Upper lobe of left lung (tissue), 6 donors: Measurements from ENCODE around the gene KLK6. TPM values are rescaled to one million over a fixed set of nuclear protein-coding genes. Genes with fewer than 3 reads are reported as not detected.

Source experiments
- ATAC-seq, 2 donors: fragments of 200-7000 bp; cut with Tn5 transposase; one replicate each; pipeline ENCODE4 v1.9.1; 2022; ENCODE audit warnings: mild to moderate bottlenecking in 2 of 2, moderate library complexity in 2 of 2; ENCODE audit not compliant: low FRiP score in 2 of 2
- DNase-seq, 2 donors: peaks; one replicate each; pipeline ENCODE4 v3.0.0-alpha.2; 2019 to 2020
- H3K27ac ChIP-seq, 4 donors: fragments of 200-600 bp; sonication (generic); one replicate each; pipeline ENCODE4 v1.5.1; 2016 to 2019
- H3K27me3 ChIP-seq, 4 donors: fragments of 200-600 bp; sonication (generic); one replicate each; pipeline ENCODE4 v1.5.1; 2017 to 2019
- H3K36me3 ChIP-seq, 4 donors: fragments of 200-600 bp; sonication (generic); one replicate each; pipeline ENCODE4 v1.5.1; 2016 to 2019
- H3K4me1 ChIP-seq, 4 donors: fragments of 200-600 bp; sonication (generic); one replicate each; pipeline ENCODE4 v1.5.1; 2018 to 2019
- H3K4me3 ChIP-seq, 4 donors: fragments of 200-600 bp; sonication (generic); one replicate each; pipeline ENCODE4 v1.5.1; 2017 to 2019; ENCODE audit warnings: mild to moderate bottlenecking in 2 of 4, moderate library complexity in 1 of 4
- H3K9me3 ChIP-seq, 4 donors: fragments of 200-600 bp; sonication (generic); one replicate each; pipeline ENCODE4 v1.5.1; 2018 to 2019
- CTCF ChIP-seq, 6 experiments: fragments of 450-650 bp in 4 of 6; fragments of 200-600 bp in 2 of 6; sonication (generic) in 2 of 6; IDR thresholded peaks; one replicate each; pipeline ENCODE4 v1.5.1; 2016 to 2019; ENCODE audit warnings: antibody characterized with exemption in 6 of 6
- EP300 ChIP-seq, 4 donors: sonication (generic); formaldehyde crosslinking; IDR thresholded peaks; one replicate each; pipeline ENCODE4 v1.5.1; 2017; ENCODE audit warnings: antibody characterized with exemption in 4 of 4, control low read depth in 2 of 4
- POLR2A ChIP-seq, 4 donors: fragments of 450-650 bp; IDR thresholded peaks; one replicate each; pipeline ENCODE4 v1.5.1; 2016 to 2017; ENCODE audit warnings: antibody characterized with exemption in 4 of 4, mild to moderate bottlenecking in 2 of 4
- POLR2AphosphoS5 ChIP-seq, 2 donors: sonication (generic); formaldehyde crosslinking; IDR thresholded peaks; one replicate each; pipeline ENCODE4 v1.5.1; 2017; ENCODE audit warnings: antibody characterized with exemption in 2 of 2
- WGBS, 2 donors: methylation state at CpG; one replicate each; pipeline ENCODE4 v1.1.5; 2017 to 2018; 5-methylcytosine and 5-hydroxymethylcytosine counted together
- total RNA-seq, 6 donors: library from RNA; depleted of rRNA in 4 of 6; stranded (reverse); fragments of >200 nt in 4 of 6; gene quantifications; one replicate each; pipeline versions ENCODE4 v1.1.0 to v1.2.1, GENCODE V29; 2016 to 2021
- donor health status: DM: no; HTN: no; CAD: no; lungs with moderate emphysema.
- donor health status: DM: no; HTN: yes; CAD: no; lungs with severe emphysema.

The KLK6 gene
- total RNA-seq, 6 donors from 2014 or later = not detected

GRCh38 chr19:51007488-51007887, 38.1 kb upstream of the KLK6 start:
- Histone ChIP-seq H3K27ac (no peak overlapping the region), H3K27me3 (peaks cover 0 to 11% (median 2%) of the 10 kb centered on the region in 4 donors), H3K9me3 (no peaks in the 10 kb centered on the region), H3K4me3 (no peak overlapping the region), H3K36me3 (no peaks in the 10 kb centered on the region), H3K4me1 (peaks cover 0 to 4% (median 0%) of the 10 kb centered on the region in 4 donors)
- no peak for TF ChIP-seq POLR2A (IDR thresholded peaks at IDR 0.05)
- no peak for TF ChIP-seq EP300 (IDR thresholded peaks at IDR 0.05)
- no peak for TF ChIP-seq CTCF (IDR thresholded peaks at IDR 0.05)
- TF ChIP-seq POLR2AphosphoS5 (IDR thresholded peaks at IDR 0.05) = no peak
- WGBS, 2 donors = 80 to 86% methylated on average over 3 of the region's 3 CpGs
- no peak for ATAC-seq
- no peak for DNase-seq

GRCh38 chr19:51006406-51006805, 37.0 kb upstream of the KLK6 start:
- DNase-seq = no peak
- H3K4me3 ChIP-seq = no peak overlapping the region
- no peaks in the 10 kb centered on the region for H3K9me3 ChIP-seq
- WGBS, 2 donors = 51 to 63% methylated on average over 8 of the region's 8 CpGs
- no peak overlapping the region for H3K27ac ChIP-seq
- H3K36me3 ChIP-seq = no peaks in the 10 kb centered on the region
- no peak for ATAC-seq
- H3K4me1 ChIP-seq = peaks cover 0 to 6% (median 0%) of the 10 kb centered on the region in 4 donors
- peaks cover 0 to 21% (median 3%) of the 10 kb centered on the region in 4 donors for H3K27me3 ChIP-seq
- TF ChIP-seq POLR2AphosphoS5 (IDR thresholded peaks at IDR 0.05) = no peak
- no peak for TF ChIP-seq EP300 (IDR thresholded peaks at IDR 0.05)
- no peak for TF ChIP-seq POLR2A (IDR thresholded peaks at IDR 0.05)
- no peak for TF ChIP-seq CTCF (IDR thresholded peaks at IDR 0.05)

- TF ChIP-seq POLR2A (IDR thresholded peaks at IDR 0.05) = no peak
- TF ChIP-seq CTCF (IDR thresholded peaks at IDR 0.05) = no peak
- no peak for TF ChIP-seq EP300 (IDR thresholded peaks at IDR 0.05)
- no peak for TF ChIP-seq POLR2AphosphoS5 (IDR thresholded peaks at IDR 0.05)
- H3K4me3 ChIP-seq = no peak overlapping the region
- 87 to 94% methylated on average over 1 of the region's 1 CpG for WGBS, 2 donors
- H3K4me1 ChIP-seq = peaks cover 0 to 6% (median 0%) of the 10 kb centered on the region in 4 donors
- no peak for DNase-seq
- no peak for ATAC-seq
- H3K36me3 ChIP-seq = no peaks in the 10 kb centered on the region
- no peak overlapping the region for H3K27ac ChIP-seq
- peaks cover 0 to 21% (median 3%) of the 10 kb centered on the region in 4 donors for H3K27me3 ChIP-seq
- no peaks in the 10 kb centered on the region for H3K9me3 ChIP-seq
These were observed 35.9 kb upstream of the KLK6 start for GRCh38 chr19:51005248-51005647.

GRCh38 chr19:51003316-51003715, 33.9 kb upstream of the KLK6 start:
- DNase-seq (no peak), ATAC-seq (no peak)
- Histone ChIP-seq H3K27ac (no peak overlapping the region), H3K27me3 (peaks cover 0 to 21% (median 3%) of the 10 kb centered on the region in 4 donors), H3K4me1 (peaks cover 0 to 6% (median 0%) of the 10 kb centered on the region in 4 donors), H3K36me3 (no peaks in the 10 kb centered on the region), H3K4me3 (no peak overlapping the region), H3K9me3 (no peaks in the 10 kb centered on the region)
- WGBS, 2 donors = 79 to 88% methylated on average over 5 to 7 of the region's 7 CpGs
- TF ChIP-seq POLR2A (IDR thresholded peaks at IDR 0.05) (no peak), CTCF (IDR thresholded peaks at IDR 0.05) (no peak), EP300 (IDR thresholded peaks at IDR 0.05) (no peak), POLR2AphosphoS5 (IDR thresholded peaks at IDR 0.05) (no peak)
